Activated CD8-positive, alpha-beta memory T cell treated with anti-CD3 and anti-CD28 coated beads, Interleukin-2, amount 50 U/mL, for 48 hours (primary cell): ENCODE data around the gene MYRIP.

Experiments used
- DNase-seq: peaks from one replicate; pipeline ENCODE4 v3.0.0-alpha.2; 2020

MYRIP gene

DNA sequence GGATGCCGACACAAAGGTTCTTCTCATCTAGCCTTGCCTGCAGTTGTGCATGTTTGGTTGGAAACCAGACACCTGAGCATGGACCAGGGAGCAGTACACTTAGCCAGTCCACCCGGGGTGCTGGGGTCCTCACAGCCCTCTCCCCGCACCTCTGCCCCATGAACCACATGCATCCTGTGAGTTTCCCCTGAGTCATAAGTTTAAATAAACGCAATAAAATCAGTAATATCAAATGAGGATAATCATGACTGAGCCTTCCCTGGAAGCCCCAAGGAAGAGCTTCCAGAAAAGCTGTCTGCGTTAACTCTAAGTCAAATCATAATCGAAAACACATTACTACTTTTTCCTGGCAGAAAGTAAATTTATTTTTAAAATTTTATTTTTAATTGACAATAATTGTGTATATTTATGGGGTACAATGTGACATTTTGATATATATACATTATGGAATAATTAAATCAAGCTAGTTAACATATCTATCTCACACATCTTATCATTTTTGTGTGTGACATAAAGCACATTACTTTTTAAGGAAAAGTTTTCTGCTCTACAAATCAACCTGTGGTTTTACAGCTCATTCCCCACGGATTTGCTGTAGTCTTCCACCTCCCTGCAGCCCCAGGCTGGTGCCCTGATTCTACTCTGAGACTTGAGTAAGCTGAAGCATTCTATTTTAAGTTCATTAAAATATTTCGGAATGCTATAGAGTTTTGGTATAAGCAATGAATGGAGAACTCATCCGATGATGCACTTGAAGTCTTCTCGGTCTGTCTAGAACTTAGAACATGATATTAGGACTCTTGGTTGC is 334.1 kb downstream of the MYRIP start:
- DNase-seq, result no peak

GRCh38 chr3:40148827-40149226 is 339.4 kb downstream of the MYRIP start:
- DNase-seq, result no peak

GRCh38 chr3:40152482-40153133 is 343.2 kb downstream of the MYRIP start:
- DNase-seq, result no peak

- DNase-seq, result no peak
These were observed 351.5 kb downstream of the MYRIP start for GRCh38 chr3:40160933-40161332.

DNA sequence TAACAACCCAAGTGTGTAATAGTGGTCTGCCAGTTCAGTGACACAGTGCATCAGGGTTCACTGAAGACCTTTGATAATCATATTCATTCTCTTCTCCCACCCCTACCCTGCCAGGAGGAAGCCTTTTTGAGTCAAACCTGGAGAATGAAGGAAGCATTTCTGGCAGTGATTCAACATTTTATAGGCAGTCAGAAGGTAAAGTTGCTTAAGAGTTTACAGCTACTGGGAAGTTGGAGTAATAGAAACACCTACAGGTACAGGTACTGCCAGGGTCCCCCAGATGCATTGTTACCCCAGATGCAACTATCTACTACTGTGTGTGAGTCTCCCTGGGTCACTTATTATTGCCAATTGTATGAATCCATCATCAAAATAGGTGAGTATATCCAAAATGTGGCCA is 353.2 kb downstream of the MYRIP start:
- DNase-seq, result no peak

DNA sequence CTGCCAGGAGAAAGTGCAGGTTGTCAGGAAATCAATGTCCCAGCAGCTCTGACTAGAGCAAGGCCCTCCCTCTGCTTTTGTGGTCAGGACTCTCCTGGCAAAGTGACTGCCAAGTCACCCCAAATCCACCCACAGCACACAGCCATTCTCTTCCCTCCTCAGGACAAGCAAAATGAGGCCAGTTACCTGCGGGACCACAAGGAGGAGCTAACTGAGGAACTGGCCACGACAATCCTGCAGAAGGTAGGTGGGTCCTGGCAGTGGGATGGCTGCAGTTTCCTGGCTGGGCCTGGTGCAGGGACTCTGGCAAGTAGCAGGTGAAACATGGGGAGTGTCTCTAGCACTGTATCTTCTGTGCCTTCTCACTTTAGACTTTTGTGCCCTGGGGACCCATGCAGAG is 357.6 kb downstream of the MYRIP start:
- DNase-seq, result no peak

- DNase-seq, result no peak
These were observed 358.5 kb downstream of the MYRIP start for GRCh38 chr3:40167958-40168357.

GRCh38 chr3:40169983-40170382 is 360.6 kb downstream of the MYRIP start:
- no peak for DNase-seq

GRCh38 chr3:40170395-40170794 is 361.0 kb downstream of the MYRIP start:
- no peak for DNase-seq

GRCh38 chr3:40172560-40172959 is 363.2 kb downstream of the MYRIP start:
- no peak for DNase-seq

GRCh38 chr3:40173227-40173721 is 363.9 kb downstream of the MYRIP start:
- DNase-seq, result no peak

GRCh38 chr3:40178012-40178594 is 368.7 kb downstream of the MYRIP start:
- DNase-seq, result no peak

DNA sequence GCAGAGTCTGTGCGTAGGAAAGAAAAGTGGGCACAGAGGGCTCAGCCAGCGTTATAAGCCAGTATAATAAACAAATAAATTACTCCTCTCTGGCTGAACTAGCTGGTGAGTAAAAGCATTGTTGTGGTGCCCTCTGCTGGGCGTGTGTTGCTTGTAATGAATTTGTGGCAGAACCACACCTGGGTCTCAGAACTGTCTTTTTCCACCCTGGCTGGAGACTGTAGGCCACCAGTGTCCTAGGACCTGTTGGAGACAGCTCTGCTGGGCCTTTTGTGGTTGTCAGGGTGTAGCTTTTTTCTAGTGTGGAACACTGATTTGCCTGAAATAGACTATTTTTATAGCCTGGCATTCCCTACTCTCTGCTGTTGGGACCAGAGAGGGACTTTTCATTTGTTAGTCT is 369.6 kb downstream of the MYRIP start:
- peak; percentile 77 for DNase-seq

DNA sequence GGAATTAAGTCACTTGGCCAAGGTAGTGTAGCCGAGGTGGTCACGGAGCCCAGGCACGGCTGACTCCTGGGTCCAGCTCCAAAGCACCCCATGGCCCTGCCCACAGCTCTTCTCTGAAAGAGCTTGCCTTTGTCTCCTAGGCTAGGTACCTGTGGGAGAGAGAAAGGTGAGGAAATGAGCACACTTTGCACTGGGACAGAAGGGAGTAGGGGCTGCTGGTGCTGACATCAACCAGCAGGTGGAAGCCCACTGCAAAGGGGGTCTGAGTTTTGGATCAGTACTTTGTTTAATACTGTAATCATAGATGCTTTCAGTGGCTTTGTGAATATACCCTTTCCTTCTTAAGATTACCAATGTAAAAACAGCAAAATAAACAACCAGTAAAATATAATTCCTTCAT is 371.8 kb downstream of the MYRIP start:
- DNase-seq, result no peak

- DNase-seq, result no peak
These were observed 375.8 kb downstream of the MYRIP start for GRCh38 chr3:40185029-40185695.

GRCh38 chr3:40186508-40186907 is 377.1 kb downstream of the MYRIP start:
- DNase-seq, result no peak

DNA sequence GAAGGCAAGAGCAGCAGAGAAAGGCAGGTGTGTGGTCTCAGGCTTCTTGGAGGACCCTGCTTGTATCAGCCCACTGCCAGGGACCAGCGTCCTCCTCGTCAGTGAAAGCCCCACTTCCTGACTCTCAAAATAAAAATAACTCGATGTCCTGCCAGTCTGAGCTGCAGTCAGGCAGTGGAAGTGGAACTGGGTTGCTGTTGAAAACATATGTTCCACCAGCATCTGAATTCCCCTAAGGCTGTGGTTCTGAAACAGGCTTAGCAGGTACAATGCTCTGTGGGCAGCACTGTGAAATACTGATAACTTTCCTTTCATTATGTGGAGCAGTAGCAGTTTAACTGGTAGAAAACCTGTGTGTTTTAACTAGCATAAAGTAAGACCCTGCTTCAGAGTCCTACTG is 378.5 kb downstream of the MYRIP start:
- no peak for DNase-seq

GRCh38 chr3:40189118-40189517 is 379.7 kb downstream of the MYRIP start:
- DNase-seq, result no peak

DNA sequence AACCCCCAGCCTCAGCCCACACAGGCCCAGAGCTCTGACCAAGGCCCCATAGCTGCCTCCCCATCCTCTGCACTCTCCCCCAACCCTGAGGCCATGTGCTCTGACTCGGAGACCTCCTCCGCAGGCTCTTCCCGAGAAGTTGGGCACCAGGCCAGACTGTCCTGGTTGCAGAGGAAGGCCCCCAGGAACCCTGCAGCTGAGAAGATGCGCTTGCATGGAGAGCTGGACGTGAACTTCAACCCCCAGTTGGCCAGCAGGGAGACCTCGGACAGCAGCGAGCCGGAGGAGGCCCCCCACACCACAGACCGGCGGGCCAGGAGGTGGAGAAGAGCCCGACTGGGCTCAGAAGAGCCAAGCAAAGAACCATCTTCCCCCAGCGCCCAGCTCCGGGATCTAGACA is 380.6 kb downstream of the MYRIP start:
- no peak for DNase-seq

DNA sequence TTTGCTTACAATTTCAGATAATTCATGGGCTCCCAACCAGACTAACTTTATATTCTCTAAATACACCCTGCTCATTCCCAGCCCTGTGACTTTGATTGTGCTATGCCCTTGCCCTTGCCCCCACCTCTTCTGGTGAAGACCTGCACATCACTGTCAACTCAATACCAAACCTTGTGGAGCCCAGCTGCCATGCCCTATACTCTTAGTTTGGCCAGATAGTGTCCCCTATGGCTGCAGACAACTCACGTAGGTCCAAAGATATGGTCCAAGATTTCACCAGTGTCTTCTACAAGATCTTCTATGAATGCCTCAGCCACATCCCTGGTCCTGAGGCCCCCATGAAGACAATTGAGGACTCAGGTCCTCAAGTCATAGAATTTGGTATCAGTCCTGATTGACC is 381.8 kb downstream of the MYRIP start:
- DNase-seq, result no peak

- DNase-seq, result peak; percentile 73
These were observed 382.5 kb downstream of the MYRIP start for GRCh38 chr3:40191850-40192448.

DNA sequence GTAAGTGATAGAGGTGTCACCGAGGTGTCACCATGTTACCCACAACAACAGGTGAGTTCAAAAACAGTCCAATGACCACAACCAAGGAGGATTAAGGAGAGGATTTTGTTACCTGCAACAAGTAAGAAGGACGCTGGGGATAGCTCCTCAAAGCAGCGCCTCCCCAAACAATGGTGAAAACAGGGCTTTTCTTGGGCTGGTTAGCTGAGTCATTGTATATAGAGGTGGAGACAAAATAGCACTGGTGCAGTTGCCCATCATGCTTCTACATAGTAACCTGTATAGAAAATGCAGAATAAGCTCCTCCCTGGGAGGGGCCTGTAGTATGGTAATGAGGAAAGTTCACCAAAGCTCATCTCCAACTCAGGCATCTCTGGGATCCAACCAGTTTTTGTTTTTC is 383.2 kb downstream of the MYRIP start:
- no peak for DNase-seq

DNA sequence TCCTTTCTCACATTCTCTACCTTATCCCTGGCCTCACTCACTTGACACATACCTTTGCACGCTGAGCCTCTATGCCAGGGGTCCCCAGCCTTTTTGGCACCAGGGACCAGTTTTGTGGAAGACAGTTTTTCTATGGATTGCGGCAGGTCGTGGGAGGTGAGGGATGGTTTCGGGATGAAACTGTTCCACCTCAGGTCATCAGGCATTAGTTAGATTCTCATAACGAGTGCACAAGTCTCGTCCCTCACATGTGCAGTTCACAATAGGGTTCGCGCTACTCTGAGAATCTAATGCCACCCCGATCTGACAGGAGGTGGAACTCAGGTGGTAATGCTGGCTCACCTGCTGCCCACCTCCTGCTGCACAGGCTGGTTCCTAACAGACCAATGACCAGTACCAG is 387.6 kb downstream of the MYRIP start:
- DNase-seq, result no peak
